Nephron progenitor cell (in vitro differentiated cells): ENCODE data around the gene PADI2.
A peak's percentile ranks its signal among the peaks of the same experiment; 100 is the strongest.

Source experiments
- DNase-seq: peaks from one replicate; pipeline ENCODE4 v3.0.0; 2021
- H3K27ac Mint-ChIP-seq: 2 replicates; pipeline ENCODE4 v1.8.0; 2021; ENCODE audit warnings: mild to moderate bottlenecking, moderate library complexity, mixed read lengths
- H3K27me3 Mint-ChIP-seq: 2 replicates; pipeline ENCODE4 v1.8.0; 2021; ENCODE audit warnings: mild to moderate bottlenecking, low read depth, mixed read lengths; ENCODE audit not compliant: poor library complexity
- H3K36me3 Mint-ChIP-seq: 2 replicates; pipeline ENCODE4 v1.8.0; 2021; ENCODE audit warnings: low read depth, mixed read lengths
- H3K4me1 Mint-ChIP-seq: 2 replicates; pipeline ENCODE4 v1.8.0; 2021; ENCODE audit warnings: mixed read lengths
- H3K4me3 Mint-ChIP-seq: 2 replicates; pipeline ENCODE4 v1.8.0; 2021; ENCODE audit warnings: mild to moderate bottlenecking, moderate library complexity, mixed read lengths
- H3K9me3 Mint-ChIP-seq: 2 replicates; pipeline ENCODE4 v1.8.0; 2021; ENCODE audit warnings: mild to moderate bottlenecking, moderate library complexity, mixed read lengths
- CTCF ChIP-seq: fragments of 200-600 bp; sonication (generic); IDR thresholded peaks from 2 replicates; pipeline ENCODE4 v1.5.0; 2021; ENCODE audit warnings: antibody characterized with exemption

PADI2 gene

GRCh38 chr1:17101261-17101660 lies 18.0 kb downstream of the PADI2 start:
- no peak overlapping the region for H3K27ac Mint-ChIP-seq
- H3K27me3 Mint-ChIP-seq: peaks cover 3% of the 10 kb centered on the region
- no peak for TF ChIP-seq CTCF
- H3K36me3 Mint-ChIP-seq: no peaks in the 10 kb centered on the region
- no peak overlapping the region for H3K4me3 Mint-ChIP-seq
- peaks cover 61% of the 10 kb centered on the region for H3K4me1 Mint-ChIP-seq
- DNase-seq: no peak
- no peaks in the 10 kb centered on the region for H3K9me3 Mint-ChIP-seq

- peak overlapping the region; percentile 82 for H3K27ac Mint-ChIP-seq
- peaks cover 6% of the 10 kb centered on the region for H3K27me3 Mint-ChIP-seq
- DNase-seq: no peak
- H3K9me3 Mint-ChIP-seq: no peaks in the 10 kb centered on the region
- TF ChIP-seq CTCF: no peak
- no peaks in the 10 kb centered on the region for H3K36me3 Mint-ChIP-seq
- no peak overlapping the region for H3K4me3 Mint-ChIP-seq
- peaks cover 67% of the 10 kb centered on the region for H3K4me1 Mint-ChIP-seq
These were observed 19.5 kb downstream of the PADI2 start for GRCh38 chr1:17099616-17100340.

GRCh38 chr1:17098446-17099317 lies 20.6 kb downstream of the PADI2 start:
- Mint-ChIP-seq H3K36me3 (no peaks in the 10 kb centered on the region), H3K27ac (no peak overlapping the region), H3K4me3 (peak overlapping the region; percentile 8), H3K9me3 (no peaks in the 10 kb centered on the region), H3K27me3 (peaks cover 9% of the 10 kb centered on the region), H3K4me1 (peaks cover 68% of the 10 kb centered on the region)
- no peak for TF ChIP-seq CTCF
- DNase-seq: peak; percentile 26

- Mint-ChIP-seq H3K4me3 (no peak overlapping the region), H3K4me1 (peaks cover 68% of the 10 kb centered on the region), H3K27me3 (peaks cover 9% of the 10 kb centered on the region), H3K9me3 (peaks cover 4% of the 10 kb centered on the region), H3K27ac (peak overlapping the region; percentile 61), H3K36me3 (no peaks in the 10 kb centered on the region)
- DNase-seq: no peak
- no peak for TF ChIP-seq CTCF
These were observed 21.5 kb downstream of the PADI2 start for GRCh38 chr1:17097787-17098186.

GRCh38 chr1:17097147-17097546 lies 22.1 kb downstream of the PADI2 start:
- Mint-ChIP-seq H3K4me3 (no peak overlapping the region), H3K36me3 (no peaks in the 10 kb centered on the region), H3K4me1 (peaks cover 68% of the 10 kb centered on the region), H3K9me3 (peaks cover 7% of the 10 kb centered on the region), H3K27me3 (peaks cover 11% of the 10 kb centered on the region), H3K27ac (no peak overlapping the region)
- no peak for TF ChIP-seq CTCF
- no peak for DNase-seq
